HEK293T (cell line): ENCODE measurements around the gene TTC28.
"Not testable (repeated sequence)": the region's sequence is repeated elsewhere in the genome, so short reads cannot be mapped to it uniquely, and the experiment has no call there.

Source experiments
- ELF4 ChIP-seq: fragments of 450-650 bp; IDR thresholded peaks from 2 replicates; pipeline ENCODE4 v1.6.1; 2017; ENCODE audit warnings: antibody characterized with exemption
- FOXA1 ChIP-seq: fragments of 450-650 bp; IDR thresholded peaks from 2 replicates; pipeline ENCODE4 v1.6.1; 2016; ENCODE audit warnings: mild to moderate bottlenecking
- FOXM1 ChIP-seq: fragments of 450-650 bp; IDR thresholded peaks from 2 replicates; pipeline ENCODE4 v1.6.1; 2017; ENCODE audit warnings: mild to moderate bottlenecking, borderline replicate concordance
- HDGF ChIP-seq: fragments of 450-650 bp; IDR thresholded peaks from 2 replicates; pipeline ENCODE4 v1.6.1; 2017; ENCODE audit warnings: antibody characterized with exemption, borderline replicate concordance
- NFRKB ChIP-seq: fragments of 450-650 bp; IDR thresholded peaks from 2 replicates; pipeline ENCODE4 v1.6.1; 2016; ENCODE audit warnings: mild to moderate bottlenecking, moderate library complexity
- SP1 ChIP-seq: fragments of 450-650 bp; IDR thresholded peaks from 2 replicates; pipeline ENCODE4 v1.6.1; 2017
- SUZ12 ChIP-seq: fragments of 450-650 bp; IDR thresholded peaks from 2 replicates; pipeline ENCODE4 v1.6.1; 2016; ENCODE audit warnings: mild to moderate bottlenecking

DNA sequence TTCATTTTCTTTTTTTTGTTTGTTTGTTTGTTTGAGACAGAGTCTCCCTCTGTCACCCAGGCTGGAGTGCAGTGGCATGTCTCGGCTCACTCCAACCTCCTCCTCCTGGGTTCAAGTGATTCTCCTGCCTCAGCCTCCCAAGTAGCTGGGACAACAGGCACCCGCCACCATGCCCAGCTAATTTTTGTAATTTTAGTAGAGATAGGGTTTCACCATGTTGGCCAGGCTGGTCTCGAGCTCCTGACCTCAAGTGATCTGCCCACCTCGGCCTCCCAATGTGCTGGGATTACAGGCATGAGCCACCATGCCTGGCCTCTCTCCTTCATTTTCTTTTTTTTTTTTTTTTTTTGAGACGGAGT, 118.9 kb downstream of the TTC28 start:
- TF ChIP-seq HDGF, NFRKB, FOXM1, ELF4, SP1, FOXA1, SUZ12: not testable (repeated sequence)
